GOT3 (cell line): Measurements from ENCODE around the gene KIAA1671.
A peak's percentile ranks its signal among the peaks of the same experiment; 100 is the strongest.

Experiments
- DNase-seq: peaks from one replicate; lab custom pipeline; 2025; ENCODE audit warnings: mixed read lengths; lab: John Stamatoyannopoulos, UW

KIAA1671 gene

GRCh38 chr22:25092119-25092518 is 139.6 kb downstream of the KIAA1671 start:
- no peak for DNase-seq

DNA sequence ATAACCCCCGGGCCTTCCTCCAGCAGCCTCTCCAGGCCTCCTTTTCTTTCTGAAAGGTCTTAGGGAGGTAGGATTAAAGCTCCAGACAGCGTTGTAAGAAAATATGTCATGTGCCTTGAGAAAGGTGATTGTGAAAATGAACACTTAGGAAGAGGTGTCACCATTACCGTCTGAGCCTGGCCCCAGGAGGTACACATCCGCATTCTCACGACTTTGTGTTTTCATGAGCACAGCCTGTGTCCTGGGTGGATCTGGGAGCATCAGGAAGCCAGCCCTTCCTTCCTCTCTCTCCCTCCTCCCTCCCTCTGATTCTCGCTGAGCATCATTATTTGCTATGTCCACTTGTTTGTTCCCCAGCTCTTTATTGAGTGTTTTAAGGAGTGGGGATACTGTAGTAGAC is 142.1 kb downstream of the KIAA1671 start:
- DNase-seq = no peak

GRCh38 chr22:25095869-25096268 is 143.4 kb downstream of the KIAA1671 start:
- DNase-seq = no peak

DNA sequence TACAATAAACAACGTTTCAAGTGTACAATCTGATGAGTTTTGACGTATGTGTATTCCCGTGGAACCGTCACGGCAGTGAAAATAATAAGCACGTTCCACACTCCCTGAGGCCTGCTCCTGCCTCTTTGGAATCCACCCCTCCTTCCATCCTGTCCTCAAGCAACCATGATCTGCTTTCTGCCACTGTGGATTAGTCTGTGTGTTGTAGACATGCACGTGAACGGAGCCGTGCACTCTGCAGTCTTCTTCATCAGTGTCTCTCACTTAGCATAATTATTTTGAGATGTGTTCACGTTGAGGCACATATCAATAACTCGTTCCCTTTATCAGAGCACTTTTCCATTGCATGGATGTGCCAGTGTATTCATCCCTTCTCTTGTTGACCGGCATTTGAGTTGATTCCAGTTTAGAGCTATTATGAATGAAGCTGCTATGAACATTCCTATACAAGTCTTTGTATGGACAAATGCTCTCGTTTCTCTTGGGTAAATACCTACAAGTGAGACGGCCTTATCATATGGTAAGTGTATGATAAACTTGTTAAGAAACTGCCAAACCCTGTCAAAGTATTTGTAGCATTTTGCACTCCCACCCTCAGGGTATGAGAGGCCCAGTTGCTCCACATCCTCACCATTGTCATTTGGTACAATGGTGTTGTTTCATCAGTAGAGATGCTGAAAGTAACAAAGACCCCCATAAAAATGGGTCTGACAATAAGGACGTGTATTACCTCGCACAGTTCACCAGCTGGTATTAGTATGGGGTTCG is 144.3 kb downstream of the KIAA1671 start:
- no peak for DNase-seq

DNA sequence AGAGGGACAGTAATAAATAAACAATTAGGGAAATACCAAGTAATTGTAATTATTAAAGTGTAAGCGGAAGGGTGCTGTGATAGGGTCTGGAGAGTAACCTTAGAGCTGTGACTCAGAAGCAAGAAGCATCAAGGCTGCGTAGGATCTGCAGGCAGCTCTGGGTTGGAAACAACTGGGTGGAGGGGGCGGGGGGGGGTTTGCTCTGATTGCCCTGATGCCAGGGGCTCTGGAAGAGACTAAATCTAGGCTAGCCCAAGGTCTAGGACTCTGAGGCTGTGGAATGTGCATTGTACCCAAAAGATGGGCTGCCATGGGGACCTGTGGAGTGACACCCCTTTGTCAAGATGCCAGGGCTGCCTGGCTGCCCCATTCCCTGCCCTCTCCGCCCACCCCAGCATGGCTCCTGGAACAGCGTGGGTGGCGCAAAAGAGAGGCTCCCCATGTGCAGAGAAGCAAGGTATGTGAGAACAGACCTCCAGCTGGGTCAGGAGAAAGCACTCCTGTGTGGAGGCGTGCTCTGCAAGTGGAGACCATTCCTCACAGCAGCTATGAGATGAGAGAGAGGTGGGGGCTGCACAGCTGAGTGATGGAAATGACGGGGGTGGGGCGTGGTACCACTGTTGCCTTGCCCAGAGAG is 146.0 kb downstream of the KIAA1671 start:
- no peak for DNase-seq

DNA sequence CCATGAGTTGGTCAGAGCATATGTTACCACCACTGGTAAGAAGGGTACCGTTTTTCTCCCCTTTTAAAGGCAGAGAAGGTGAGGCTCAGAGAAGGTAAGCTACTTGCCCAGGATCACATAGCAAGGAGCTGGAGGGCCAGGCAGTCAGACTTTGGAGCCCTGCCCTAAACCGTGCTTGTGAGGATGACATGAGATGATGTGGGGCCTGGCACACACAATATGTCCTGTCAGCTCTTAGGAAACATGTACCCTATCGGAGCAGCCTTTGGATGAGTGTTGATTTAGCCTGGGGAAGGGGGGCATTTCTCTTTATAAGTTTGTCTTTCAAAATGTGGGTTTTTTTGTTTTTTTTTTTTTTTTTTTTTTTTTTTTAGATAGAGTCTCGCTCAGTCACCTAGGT is 146.7 kb downstream of the KIAA1671 start:
- no peak for DNase-seq

DNA sequence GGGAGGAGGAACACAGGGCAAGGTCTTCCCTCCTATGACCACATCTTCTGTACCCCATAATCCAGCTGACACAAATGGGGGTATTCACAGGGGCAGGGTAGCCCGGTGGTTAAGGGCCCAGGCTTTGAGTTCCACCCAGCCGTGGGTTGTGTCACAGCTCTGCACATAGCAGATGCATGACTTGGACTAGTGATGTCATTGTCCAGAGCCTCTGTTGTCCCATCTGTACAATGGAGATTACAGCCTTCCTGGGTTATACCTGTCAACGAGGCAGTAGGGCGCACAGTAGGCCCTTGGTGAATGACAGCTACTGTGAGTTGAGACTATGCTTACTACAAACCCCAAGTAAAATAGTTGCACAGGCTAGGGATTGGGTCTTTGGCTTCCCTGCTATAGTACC is 147.9 kb downstream of the KIAA1671 start:
- no peak for DNase-seq

GRCh38 chr22:25100948-25101347 is 148.4 kb downstream of the KIAA1671 start:
- no peak for DNase-seq

DNA sequence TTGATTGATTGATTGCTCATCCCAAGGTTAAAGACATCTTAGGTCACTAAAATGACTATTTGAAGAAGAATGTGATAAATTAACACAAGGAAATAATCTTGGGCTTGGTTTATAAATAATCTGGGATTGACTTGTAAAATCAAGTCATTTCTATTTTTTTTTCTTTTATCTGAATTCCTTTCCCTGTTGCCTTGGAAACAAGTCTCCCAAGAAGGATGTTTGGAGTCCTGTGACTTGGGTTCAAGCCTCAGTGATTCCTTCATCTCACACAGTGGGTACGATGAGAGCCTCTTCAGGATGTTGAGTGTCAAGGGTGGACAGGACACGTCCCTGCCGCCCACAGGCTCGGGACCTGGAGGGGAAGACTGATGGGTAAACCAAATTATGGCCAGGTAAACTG is 149.0 kb downstream of the KIAA1671 start:
- no peak for DNase-seq

DNA sequence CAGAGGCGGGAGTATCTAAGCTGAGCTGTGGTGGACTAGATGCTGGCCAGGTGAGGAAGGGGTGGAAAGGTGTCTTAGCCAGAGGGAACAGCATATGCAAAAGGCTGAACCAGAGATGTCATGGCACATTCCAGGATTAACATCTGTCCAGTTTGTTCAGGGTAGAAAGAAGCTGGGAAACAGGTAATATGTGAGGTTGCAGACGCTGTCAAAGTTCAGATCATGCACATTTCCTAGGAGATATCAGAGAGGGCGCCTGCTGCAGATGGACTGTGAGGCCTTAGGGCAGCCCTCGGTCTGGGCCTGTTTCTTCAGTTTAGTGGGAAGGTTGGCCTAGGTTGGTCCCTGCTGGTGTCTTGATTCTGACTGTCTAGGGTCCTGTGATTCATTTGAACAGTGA is 149.5 kb downstream of the KIAA1671 start:
- DNase-seq = no peak

DNA sequence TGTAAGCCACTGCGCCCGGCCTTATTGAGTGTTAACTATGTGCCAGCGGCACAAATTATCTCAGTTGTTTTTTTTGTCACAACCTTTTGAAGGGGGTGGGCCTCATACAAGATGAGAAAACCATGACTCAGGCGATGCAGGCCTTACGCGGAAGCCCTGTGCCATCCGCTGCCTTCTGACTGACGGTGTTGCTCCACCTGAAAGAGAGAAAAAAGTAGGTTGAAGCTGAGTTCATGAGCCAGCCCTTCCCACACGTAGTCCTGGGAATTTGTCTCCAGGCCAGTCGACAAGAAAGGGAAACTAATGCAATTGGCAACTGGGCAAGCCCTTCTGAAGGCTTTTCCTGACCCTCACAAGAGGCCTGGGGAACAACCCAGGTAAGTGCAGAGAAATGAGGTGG is 150.2 kb downstream of the KIAA1671 start:
- DNase-seq = no peak

GRCh38 chr22:25104367-25104766 is 151.9 kb downstream of the KIAA1671 start:
- no peak for DNase-seq

GRCh38 chr22:25105817-25106650 is 153.5 kb downstream of the KIAA1671 start:
- no peak for DNase-seq

- no peak for DNase-seq
Observed at GRCh38 chr22:25109878-25110595, 157.5 kb downstream of the KIAA1671 start.

DNA sequence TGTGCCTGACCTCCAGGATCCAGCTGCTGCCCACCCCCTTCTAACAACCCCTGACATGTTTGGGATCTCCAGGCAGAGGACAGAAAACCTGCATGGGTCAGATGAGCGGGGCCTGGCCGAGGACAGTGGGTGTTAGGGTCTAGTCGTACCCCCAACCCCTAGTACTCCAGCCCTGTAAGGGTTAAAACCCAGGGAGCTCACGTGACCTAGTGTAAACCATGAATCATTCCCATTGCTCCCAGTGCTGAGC is 158.0 kb downstream of the KIAA1671 start:
- no peak for DNase-seq

DNA sequence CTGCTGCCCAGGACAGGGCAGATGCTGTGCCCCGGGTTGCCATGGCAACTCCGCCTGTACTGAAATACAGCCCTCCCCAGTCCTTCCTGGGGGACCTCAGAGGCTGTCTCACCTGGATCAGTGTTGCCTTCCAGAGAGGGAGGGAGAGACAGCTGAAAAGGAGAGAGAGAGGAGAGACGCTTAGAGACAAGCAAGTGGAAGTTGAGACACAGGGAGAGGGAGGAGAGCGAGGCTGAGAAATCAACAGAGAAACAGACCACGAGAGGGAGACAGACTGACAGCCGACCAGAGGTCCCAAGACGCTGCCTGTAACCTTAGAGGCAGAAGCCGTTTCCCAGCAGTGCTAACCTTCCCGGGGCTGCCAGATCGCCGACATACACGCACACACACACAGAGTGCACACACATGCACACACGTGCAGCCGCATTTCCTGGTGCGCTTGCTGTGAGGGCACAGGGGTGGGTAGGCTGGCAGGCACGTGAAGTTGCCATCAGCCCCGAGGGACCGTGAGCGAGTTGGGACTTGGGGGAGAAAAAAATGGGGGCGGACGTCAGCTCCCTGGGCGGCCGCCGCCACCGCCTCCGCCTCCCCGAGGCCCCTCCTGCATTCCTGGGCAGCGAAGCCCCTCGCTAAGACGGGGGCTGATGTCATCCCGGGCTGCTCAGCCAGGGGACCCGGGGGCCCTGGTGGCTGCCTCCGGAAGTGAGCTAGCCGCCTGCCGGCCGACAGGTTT is 158.5 kb downstream of the KIAA1671 start:
- DNase-seq = peak; percentile 48

- no peak for DNase-seq
Observed at GRCh38 chr22:25111579-25112517, 159.3 kb downstream of the KIAA1671 start.

DNA sequence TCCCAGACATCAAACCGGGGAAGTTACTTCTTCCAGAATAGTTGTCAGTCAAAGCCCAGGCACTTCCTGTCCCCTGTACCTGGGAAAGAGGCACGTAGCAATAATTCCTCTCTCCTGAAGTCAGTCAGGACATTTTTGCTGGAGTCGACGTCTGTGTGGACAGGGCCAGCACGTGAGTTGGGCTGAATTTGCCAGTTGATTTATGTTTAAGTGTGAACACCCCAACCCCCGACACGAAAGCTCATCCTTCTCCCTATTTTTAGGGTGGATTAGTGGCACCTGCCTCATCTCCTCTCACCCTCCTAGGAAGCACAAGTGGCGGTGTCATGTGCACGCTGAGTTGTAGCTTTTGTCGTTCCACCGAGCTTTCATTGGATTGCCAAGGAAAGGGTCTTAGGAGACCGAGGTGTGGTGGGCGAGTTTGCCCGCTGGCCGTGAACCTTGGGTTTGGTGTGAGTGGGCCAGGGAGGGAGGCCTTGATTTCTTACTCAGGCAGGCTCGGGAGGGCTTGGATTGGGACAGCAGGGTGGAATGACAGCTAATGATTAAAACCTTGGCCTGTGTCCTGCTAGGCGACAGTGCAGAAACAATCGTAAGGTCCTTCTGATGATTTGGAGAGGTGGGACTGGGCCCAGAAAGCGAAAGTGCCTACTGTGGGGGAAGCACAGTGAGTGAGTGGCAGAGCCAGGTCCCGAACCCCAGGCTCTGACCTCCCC is 160.2 kb downstream of the KIAA1671 start:
- no peak for DNase-seq

- DNase-seq = no peak
Observed at GRCh38 chr22:25113316-25113721, 160.8 kb downstream of the KIAA1671 start.
